Measurements from ENCODE around the gene CLIC4. TPM values are rescaled to one million over a fixed set of nuclear protein-coding genes. Genes with fewer than 3 reads are reported as not detected.
A peak's percentile ranks its signal among the peaks of the same experiment; 100 is the strongest.
"Not testable (repeated sequence)": the region's sequence is repeated elsewhere in the genome, so short reads cannot be mapped to it uniquely, and the experiment has no call there.

The CLIC4 gene
- total RNA-seq, 2 donors from 2014 or later = 236 to 265 TPM

GRCh38 chr1:24749886-24750285, 4.6 kb downstream of the CLIC4 start:
- no peaks in the 10 kb centered on the region for H3K27me3 ChIP-seq
- H3K27ac ChIP-seq = no peak overlapping the region
- DNase-seq (ENCODE audit: low spot score) = no peak
- peaks cover 0 to 74% of the 10 kb centered on the region in 2 donors for H3K4me1 ChIP-seq
- no peak overlapping the region for H3K4me3 ChIP-seq
- H3K36me3 ChIP-seq = no peaks in the 10 kb centered on the region
- TF ChIP-seq CTCF (IDR thresholded peaks at IDR 0.05) = no peak
- H3K9me3 ChIP-seq = no peaks in the 10 kb centered on the region

DNA sequence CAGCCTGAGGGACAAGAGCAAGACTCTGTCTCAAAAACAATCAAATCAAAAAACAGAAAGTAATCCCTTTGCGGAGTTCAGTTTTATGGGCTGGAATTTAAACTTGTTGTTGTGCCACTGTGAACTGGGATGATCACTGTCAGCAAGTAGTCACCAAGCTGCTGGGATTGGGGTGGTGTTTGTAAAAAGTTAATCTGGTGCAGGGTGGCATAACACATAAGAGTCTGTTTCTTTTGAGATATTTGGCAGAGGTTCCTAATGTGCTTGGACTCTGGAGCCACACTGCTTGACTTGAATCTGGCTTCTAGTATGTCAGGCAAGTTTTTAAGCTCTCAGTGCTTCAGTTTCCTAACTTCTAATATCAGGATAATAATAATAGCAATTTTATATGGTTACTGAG, 6.6 kb downstream of the CLIC4 start:
- H3K4me3 ChIP-seq = no peak overlapping the region
- peak overlapping the region; percentile 39 to 49 for H3K27ac ChIP-seq
- no peaks in the 10 kb centered on the region for H3K27me3 ChIP-seq
- no peaks in the 10 kb centered on the region for H3K36me3 ChIP-seq
- H3K4me1 ChIP-seq = peaks cover 0 to 74% of the 10 kb centered on the region in 2 donors
- TF ChIP-seq CTCF (IDR thresholded peaks at IDR 0.05) = no peak
- no peak for DNase-seq (ENCODE audit: low spot score)
- no peaks in the 10 kb centered on the region for H3K9me3 ChIP-seq

DNA sequence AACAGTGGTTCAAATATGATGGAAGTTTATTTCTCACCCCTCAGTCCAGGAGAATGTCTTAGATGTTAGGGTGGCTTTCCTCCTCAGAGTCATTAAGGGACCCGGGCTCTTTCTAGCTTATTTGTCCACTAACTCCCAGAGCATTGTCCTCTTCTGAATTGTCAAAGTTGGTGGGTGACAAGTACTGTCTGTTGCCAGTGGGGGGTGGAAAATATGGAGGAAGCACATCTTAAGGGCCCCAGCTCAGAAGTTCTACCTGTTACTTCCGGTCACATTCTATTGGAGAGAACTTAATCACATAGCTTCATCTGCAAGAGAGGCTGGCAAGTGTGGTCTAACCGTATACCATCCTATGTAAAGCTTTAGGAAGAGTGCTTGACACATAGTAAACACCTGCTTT, 7.1 kb downstream of the CLIC4 start:
- no peaks in the 10 kb centered on the region for H3K27me3 ChIP-seq
- no peaks in the 10 kb centered on the region for H3K36me3 ChIP-seq
- no peaks in the 10 kb centered on the region for H3K9me3 ChIP-seq
- peak overlapping the region; percentile 39 to 49 for H3K27ac ChIP-seq
- peaks cover 0 to 78% of the 10 kb centered on the region in 2 donors for H3K4me1 ChIP-seq
- no peak for TF ChIP-seq CTCF (IDR thresholded peaks at IDR 0.05)
- H3K4me3 ChIP-seq = no peak overlapping the region
- DNase-seq (ENCODE audit: low spot score) = no peak

DNA sequence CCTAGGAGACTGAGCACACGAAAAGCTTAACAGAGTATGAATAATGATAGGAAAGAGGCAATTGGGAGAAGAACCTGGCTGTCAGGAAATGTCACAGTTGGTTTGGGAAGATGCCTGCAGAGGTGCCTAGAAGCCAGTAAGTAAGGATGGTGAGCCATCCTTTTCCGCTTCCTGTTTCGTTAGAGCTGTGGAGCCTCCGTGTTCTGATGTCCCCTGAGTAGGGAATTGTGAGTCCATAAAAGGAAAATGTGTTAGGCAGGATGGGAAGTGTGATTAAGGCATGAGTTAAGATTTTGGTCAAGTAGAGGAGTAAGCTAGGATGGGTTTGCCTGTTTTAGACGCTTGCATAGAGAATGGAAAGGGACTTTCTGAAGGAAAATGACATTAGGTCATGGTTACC, 9.0 kb downstream of the CLIC4 start:
- no peak for DNase-seq (ENCODE audit: low spot score)
- no peak for TF ChIP-seq CTCF (IDR thresholded peaks at IDR 0.05)
- H3K4me1 ChIP-seq = peaks cover 0 to 66% of the 10 kb centered on the region in 2 donors

GRCh38 chr1:24755323-24755722, 10.1 kb downstream of the CLIC4 start:
- not testable (repeated sequence) for H3K27me3 ChIP-seq; DNase-seq (ENCODE audit: low spot score); H3K36me3 ChIP-seq; H3K27ac ChIP-seq; H3K9me3 ChIP-seq; H3K4me3 ChIP-seq
- H3K4me1 ChIP-seq = peaks cover 0 to 57% of the 10 kb centered on the region in 2 donors

More for the DNA sequence above, 9.0 kb downstream of the CLIC4 start:
- Histone ChIP-seq H3K36me3 (no peaks in the 10 kb centered on the region), H3K9me3 (no peaks in the 10 kb centered on the region), H3K27me3 (no peaks in the 10 kb centered on the region), H3K4me3 (no peak overlapping the region), H3K27ac (peak overlapping the region; percentile 49 to 64)

GRCh38 chr1:24756395-24756794, 11.1 kb downstream of the CLIC4 start:
- Histone ChIP-seq H3K27ac (no peak overlapping the region), H3K4me1 (peaks cover 0 to 57% of the 10 kb centered on the region in 2 donors)

More at GRCh38 chr1:24756395-24756794, 11.1 kb downstream of the CLIC4 start:
- no peak for DNase-seq (ENCODE audit: low spot score)
- H3K36me3 ChIP-seq = no peaks in the 10 kb centered on the region
- no peak overlapping the region for H3K4me3 ChIP-seq
- no peaks in the 10 kb centered on the region for H3K9me3 ChIP-seq
- TF ChIP-seq CTCF (IDR thresholded peaks at IDR 0.05) = no peak
- no peaks in the 10 kb centered on the region for H3K27me3 ChIP-seq

Data from right atrium auricular region (tissue), 2 donors.